Globus pallidus (tissue), 1 donor: ENCODE results near the gene PAX7.
"Not testable (repeated sequence)": the region's sequence is repeated elsewhere in the genome, so short reads cannot be mapped to it uniquely, and the experiment has no call there.

ENCODE experiments used
- DNase-seq: peaks from one replicate; pipeline ENCODE4 v3.0.0-alpha.2; 2015; ENCODE audit warnings: low spot score

The PAX7 gene

GRCh38 chr1:18730321-18730720, 99.7 kb downstream of the PAX7 start:
- DNase-seq, result no peak

GRCh38 chr1:18731148-18731547, 100.5 kb downstream of the PAX7 start:
- DNase-seq, result no peak

- DNase-seq, result no peak
Observed at GRCh38 chr1:18731591-18732235, 101.1 kb downstream of the PAX7 start.

GRCh38 chr1:18732686-18733085, 102.0 kb downstream of the PAX7 start:
- DNase-seq, result no peak

- no peak for DNase-seq
Observed at GRCh38 chr1:18734001-18734400, 103.4 kb downstream of the PAX7 start.

- no peak for DNase-seq
Observed at GRCh38 chr1:18734461-18735223, 104.0 kb downstream of the PAX7 start.

- DNase-seq, result no peak
Observed at GRCh38 chr1:18735224-18735997, 104.8 kb downstream of the PAX7 start.

GRCh38 chr1:18736958-18737357, 106.3 kb downstream of the PAX7 start:
- no peak for DNase-seq

GRCh38 chr1:18738126-18738525, 107.5 kb downstream of the PAX7 start:
- DNase-seq, result no peak

GRCh38 chr1:18738617-18739016, 108.0 kb downstream of the PAX7 start:
- DNase-seq, result no peak

GRCh38 chr1:18739408-18739807, 108.8 kb downstream of the PAX7 start:
- no peak for DNase-seq

- no peak for DNase-seq
Observed at GRCh38 chr1:18739897-18740296, 109.3 kb downstream of the PAX7 start.

- no peak for DNase-seq
Observed at GRCh38 chr1:18740617-18741016, 110.0 kb downstream of the PAX7 start.

GRCh38 chr1:18743233-18743632, 112.6 kb downstream of the PAX7 start:
- DNase-seq, result no peak

GRCh38 chr1:18744381-18744780, 113.7 kb downstream of the PAX7 start:
- DNase-seq, result not testable (repeated sequence)

- DNase-seq, result no peak
Observed at GRCh38 chr1:18746981-18747380, 116.3 kb downstream of the PAX7 start.

- no peak for DNase-seq
Observed at GRCh38 chr1:18747671-18748070, 117.0 kb downstream of the PAX7 start.

GRCh38 chr1:18748435-18748834, 117.8 kb downstream of the PAX7 start:
- DNase-seq, result no peak

GRCh38 chr1:18749569-18749968, 118.9 kb downstream of the PAX7 start:
- DNase-seq, result no peak

GRCh38 chr1:18750600-18750999, 120.0 kb downstream of the PAX7 start:
- no peak for DNase-seq

- no peak for DNase-seq
Observed at GRCh38 chr1:18751425-18751824, 120.8 kb downstream of the PAX7 start.

- DNase-seq, result no peak
Observed at GRCh38 chr1:18752409-18752808, 121.8 kb downstream of the PAX7 start.

GRCh38 chr1:18760156-18760555, 129.5 kb downstream of the PAX7 start:
- no peak for DNase-seq
